ENCODE data around the gene CTNNB1. TPM values are rescaled to one million over a fixed set of nuclear protein-coding genes. Genes with fewer than 3 reads are reported as not detected.

Gene CTNNB1
- 366 and 495 TPM in 2 replicates for total RNA-seq

DNA sequence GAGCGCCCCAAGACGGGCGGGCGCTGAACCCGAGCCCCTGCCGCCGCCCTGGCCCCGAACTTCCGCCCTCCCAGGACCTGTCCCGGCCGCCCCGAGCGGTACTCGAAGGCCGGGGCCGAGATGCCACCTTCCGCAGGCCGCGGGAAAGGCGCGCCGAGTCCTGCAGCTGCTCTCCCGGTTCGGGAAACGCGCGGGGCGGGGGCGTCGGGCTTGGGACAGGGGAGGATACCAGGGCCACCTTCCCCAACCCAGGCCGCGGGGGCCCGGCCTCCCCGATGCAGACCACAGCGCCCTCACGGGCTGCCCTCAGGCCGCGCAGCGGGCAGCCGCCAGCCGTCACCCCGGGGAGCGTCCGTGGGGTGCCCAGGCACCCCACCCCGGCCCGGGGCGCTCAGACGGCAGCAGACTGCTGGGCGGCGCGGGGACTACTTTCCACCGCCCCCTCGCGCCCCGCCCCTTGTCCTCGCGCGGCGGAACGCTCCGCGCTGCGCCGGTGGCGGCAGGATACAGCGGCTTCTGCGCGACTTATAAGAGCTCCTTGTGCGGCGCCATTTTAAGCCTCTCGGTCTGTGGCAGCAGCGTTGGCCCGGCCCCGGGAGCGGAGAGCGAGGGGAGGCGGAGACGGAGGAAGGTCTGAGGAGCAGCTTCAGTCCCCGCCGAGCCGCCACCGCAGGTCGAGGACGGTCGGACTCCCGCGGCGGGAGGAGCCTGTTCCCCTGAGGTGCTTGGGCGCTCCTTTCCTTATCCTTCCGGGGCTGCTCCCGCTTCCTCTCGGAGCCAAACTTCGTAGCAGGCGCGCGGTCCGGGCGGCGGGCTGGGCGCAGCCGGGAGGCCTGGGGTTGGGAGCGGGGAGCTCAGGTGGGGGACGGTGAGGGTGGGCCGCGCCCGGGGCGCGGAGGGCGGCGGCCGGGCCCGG is at the start of gene CTNNB1:
Gene CTNNB1 (plus strand): TSS at position 556 of the 916 bp plus-strand sequence. CDS start 24,564 bp downstream, outside the sequence.
- TF ChIP-seq, protein P1, sequence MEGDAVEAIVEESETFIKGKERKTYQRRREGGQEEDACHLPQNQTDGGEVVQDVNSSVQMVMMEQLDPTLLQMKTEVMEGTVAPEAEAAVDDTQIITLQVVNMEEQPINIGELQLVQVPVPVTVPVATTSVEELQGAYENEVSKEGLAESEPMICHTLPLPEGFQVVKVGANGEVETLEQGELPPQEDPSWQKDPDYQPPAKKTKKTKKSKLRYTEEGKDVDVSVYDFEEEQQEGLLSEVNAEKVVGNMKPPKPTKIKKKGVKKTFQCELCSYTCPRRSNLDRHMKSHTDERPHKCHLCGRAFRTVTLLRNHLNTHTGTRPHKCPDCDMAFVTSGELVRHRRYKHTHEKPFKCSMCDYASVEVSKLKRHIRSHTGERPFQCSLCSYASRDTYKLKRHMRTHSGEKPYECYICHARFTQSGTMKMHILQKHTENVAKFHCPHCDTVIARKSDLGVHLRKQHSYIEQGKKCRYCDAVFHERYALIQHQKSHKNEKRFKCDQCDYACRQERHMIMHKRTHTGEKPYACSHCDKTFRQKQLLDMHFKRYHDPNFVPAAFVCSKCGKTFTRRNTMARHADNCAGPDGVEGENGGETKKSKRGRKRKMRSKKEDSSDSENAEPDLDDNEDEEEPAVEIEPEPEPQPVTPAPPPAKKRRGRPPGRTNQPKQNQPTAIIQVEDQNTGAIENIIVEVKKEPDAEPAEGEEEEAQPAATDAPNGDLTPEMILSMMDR (conservative IDR thresholded peaks at IDR 0.05; ENCODE audit: low read depth, low read length), result peak; percentile 3
- DNase-seq (ENCODE audit: low read depth), result peak; percentile 31
- peak within 1 kb of the TSS; percentile 90 for H3K4me3 ChIP-seq (ENCODE audit: low read depth, low read length)

DNA sequence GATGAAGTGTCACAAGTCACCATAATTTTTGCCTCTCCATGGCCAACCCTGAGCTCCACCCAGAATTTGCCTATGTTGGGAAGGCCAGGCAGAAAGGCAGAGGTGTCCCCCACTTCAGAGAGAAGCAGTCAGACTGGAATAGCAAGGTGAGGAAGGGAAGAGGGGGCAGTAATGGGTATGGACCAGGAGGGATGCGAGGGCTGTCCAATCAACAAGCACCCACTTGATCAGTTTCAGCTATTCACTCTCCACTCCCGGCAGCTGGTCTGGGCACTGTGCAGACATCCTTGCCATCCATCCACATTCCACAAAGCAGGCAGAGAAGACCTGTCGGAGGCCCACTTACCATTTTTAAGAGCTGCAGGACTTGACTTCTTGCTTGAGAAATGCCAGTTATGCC is 43.5 kb upstream of the CTNNB1 start:
- no peak for DNase-seq (ENCODE audit: low read depth)
- H3K4me3 ChIP-seq (ENCODE audit: low read depth, low read length), result no peak overlapping the region
- TF ChIP-seq, protein P1 (conservative IDR thresholded peaks at IDR 0.05; ENCODE audit: low read depth, low read length), result no peak

DNA sequence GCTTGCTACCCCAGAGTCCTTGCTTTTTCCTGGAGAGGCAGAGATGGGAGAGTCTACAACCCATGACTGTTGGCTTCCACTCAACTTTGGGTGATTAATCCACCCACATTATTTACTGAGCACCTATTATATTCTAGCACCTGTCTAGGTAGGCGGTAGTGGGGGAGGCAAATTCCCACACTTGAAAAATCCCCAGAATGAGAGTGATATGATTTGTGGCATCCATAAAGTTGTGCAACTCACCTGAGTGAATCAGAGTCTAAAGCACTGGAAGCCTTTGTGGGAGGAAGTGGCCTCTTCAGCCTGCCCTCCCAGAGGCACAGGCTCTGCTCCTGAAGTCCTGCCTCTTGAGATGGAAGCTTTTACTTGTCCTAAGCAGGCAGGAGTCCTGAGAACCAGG is 40.4 kb upstream of the CTNNB1 start:
- DNase-seq (ENCODE audit: low read depth), result no peak
- no peak overlapping the region for H3K4me3 ChIP-seq (ENCODE audit: low read depth, low read length)
- TF ChIP-seq, protein P1 (conservative IDR thresholded peaks at IDR 0.05; ENCODE audit: low read depth, low read length), result no peak

GRCh38 chr3:41159588-41160189 is 39.6 kb upstream of the CTNNB1 start:
- DNase-seq (ENCODE audit: low read depth), result no peak
- no peak overlapping the region for H3K4me3 ChIP-seq (ENCODE audit: low read depth, low read length)
- TF ChIP-seq, protein P1 (conservative IDR thresholded peaks at IDR 0.05; ENCODE audit: low read depth, low read length), result no peak

DNA sequence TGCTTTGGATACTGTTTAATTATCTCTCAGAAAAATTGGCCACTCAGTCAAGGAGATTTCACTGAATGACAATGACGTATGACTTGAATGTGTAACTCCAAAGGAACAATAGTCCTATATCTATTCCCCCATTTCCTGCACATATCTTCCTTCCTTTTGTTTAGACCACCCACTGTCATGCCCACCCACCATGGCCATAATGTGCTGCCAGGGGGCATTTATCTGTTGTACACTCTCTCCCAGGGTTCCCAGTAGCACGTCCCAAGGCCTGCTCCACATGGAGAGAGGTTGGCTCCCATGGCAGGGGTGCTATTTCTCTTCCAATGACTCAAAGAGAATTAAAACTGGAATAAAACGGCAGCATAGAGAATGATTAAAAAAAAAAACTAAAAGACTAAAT is 36.8 kb upstream of the CTNNB1 start:
- TF ChIP-seq, protein P1 (conservative IDR thresholded peaks at IDR 0.05; ENCODE audit: low read depth, low read length), result no peak
- H3K4me3 ChIP-seq (ENCODE audit: low read depth, low read length), result no peak overlapping the region
- no peak for DNase-seq (ENCODE audit: low read depth)

DNA sequence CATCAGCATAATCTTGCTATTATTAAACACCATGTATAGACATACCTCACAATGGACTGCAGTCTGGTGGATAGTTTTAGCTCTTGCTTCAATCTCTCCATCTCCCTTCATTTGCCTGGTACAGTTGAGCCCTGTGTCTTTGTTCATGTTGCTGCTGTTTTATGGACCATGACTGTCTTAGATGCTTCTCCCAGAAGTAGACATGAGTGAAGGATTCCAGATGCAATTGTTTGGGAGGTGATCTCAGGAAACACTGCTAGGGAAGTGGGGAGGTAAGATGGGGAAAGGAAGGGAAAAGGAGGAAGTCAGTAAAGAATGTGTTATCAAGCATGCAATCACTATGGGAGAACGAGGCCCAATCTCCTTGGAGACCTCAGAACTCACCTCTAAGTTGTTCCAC is 36.3 kb upstream of the CTNNB1 start:
- H3K4me3 ChIP-seq (ENCODE audit: low read depth, low read length), result no peak overlapping the region
- no peak for DNase-seq (ENCODE audit: low read depth)
- TF ChIP-seq, protein P1 (conservative IDR thresholded peaks at IDR 0.05; ENCODE audit: low read depth, low read length), result no peak

Data from epithelial cell of proximal tubule (primary cell).